Keratinocyte (primary cell): ENCODE data around the gene MNDA.

Experiments
- EZH2 ChIP-seq: IDR thresholded peaks from one replicate; pipeline ENCODE4 v1.6.1; 2012; ENCODE audit warnings: inconsistent platforms, mild to moderate bottlenecking, low read length, moderate library complexity
- TF ChIP-seq, protein P1 (sequence below), 3 experiments: IDR thresholded peaks in 1 of 3; conservative IDR thresholded peaks in 1 of 3; optimal IDR thresholded peaks in 1 of 3; 2 replicates in 2 of 3; 3 replicates in 1 of 3; pipeline versions ENCODE3 to v1.5.1; 2011; ENCODE audit warnings: low read length in 3 of 3, mild to moderate bottlenecking in 3 of 3, moderate library complexity in 2 of 3, control low read depth in 1 of 3, inconsistent platforms in 1 of 3; ENCODE audit not compliant: insufficient read depth in 2 of 3; ENCODE audit errors: extremely low read depth in 1 of 3

DNA sequence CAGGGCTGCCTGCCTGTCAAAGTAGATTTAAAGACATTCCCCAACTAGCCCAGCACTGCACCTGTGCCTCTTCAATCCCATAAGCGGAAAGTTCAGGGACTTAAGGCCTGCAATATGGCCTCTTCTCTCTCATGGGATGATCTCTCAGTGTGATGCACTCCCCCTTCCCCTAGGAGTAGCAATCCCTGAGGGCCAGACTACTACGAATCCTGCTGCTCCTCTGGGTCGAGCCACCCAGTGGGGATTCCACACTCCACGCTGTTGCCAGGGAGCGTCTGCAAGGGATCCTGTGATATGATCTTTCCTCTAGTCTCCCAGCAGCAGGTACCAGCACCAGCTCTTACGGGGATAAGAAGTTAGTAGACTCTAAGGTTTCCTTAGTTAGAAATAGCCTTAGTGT lies 36.9 kb upstream of the MNDA start:
- TF ChIP-seq, protein P1, sequence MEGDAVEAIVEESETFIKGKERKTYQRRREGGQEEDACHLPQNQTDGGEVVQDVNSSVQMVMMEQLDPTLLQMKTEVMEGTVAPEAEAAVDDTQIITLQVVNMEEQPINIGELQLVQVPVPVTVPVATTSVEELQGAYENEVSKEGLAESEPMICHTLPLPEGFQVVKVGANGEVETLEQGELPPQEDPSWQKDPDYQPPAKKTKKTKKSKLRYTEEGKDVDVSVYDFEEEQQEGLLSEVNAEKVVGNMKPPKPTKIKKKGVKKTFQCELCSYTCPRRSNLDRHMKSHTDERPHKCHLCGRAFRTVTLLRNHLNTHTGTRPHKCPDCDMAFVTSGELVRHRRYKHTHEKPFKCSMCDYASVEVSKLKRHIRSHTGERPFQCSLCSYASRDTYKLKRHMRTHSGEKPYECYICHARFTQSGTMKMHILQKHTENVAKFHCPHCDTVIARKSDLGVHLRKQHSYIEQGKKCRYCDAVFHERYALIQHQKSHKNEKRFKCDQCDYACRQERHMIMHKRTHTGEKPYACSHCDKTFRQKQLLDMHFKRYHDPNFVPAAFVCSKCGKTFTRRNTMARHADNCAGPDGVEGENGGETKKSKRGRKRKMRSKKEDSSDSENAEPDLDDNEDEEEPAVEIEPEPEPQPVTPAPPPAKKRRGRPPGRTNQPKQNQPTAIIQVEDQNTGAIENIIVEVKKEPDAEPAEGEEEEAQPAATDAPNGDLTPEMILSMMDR (optimal IDR thresholded peaks at IDR 0.05 in 1 of 3, IDR thresholded peaks at IDR 0.05 in 1 of 3, conservative IDR thresholded peaks at IDR 0.05 in 1 of 3; ENCODE audit: extremely low read depth in 1 of 3, insufficient read depth in 2 of 3, low read length in 3 of 3): no peak
- no peak for TF ChIP-seq EZH2
